Measurements from ENCODE around the gene PEX11B.

- TF ChIP-seq CTCF (conservative IDR thresholded peaks at IDR 0.05) (no peak), EZH2 (IDR thresholded peaks at IDR 0.05; ENCODE audit: low read depth) (no peak)
Observed at GRCh38 chr1:145887631-145888030, 30.9 kb downstream of the PEX11B start.

All from PC-9 (cell line).